Common myeloid progenitor, CD34-positive (primary cell): ENCODE data around the gene UBTD1.

ENCODE experiments used
- CTCF ChIA-PET: fragments of 350-600 bp; sonication (Branson Sonifier 250); formaldehyde crosslinking; loops from one replicate; lab custom pipeline; 2021; ENCODE audit warnings: antibody characterized with exemption; lab: Charles Lee
- POLR2A ChIA-PET: fragments of 350-600 bp; sonication (Branson Sonifier 250); formaldehyde crosslinking; loops from one replicate; lab custom pipeline; 2021; ENCODE audit warnings: antibody characterized with exemption; lab: Charles Lee
- DNase-seq, 3 donors: peaks; one replicate each; pipeline versions ENCODE4 v3.0.0 to v3.0.0-alpha.2; 2013
- H3K27ac ChIP-seq, 2 experiments: 1 replicate in 1 of 2; 2 replicates in 1 of 2; pipeline ENCODE4 v1.7.0; 2013; ENCODE audit warnings: inconsistent platforms in 2 of 2, low read length in 2 of 2, mild to moderate bottlenecking in 2 of 2, low read depth in 1 of 2, moderate library complexity in 1 of 2; ENCODE audit not compliant: severe bottlenecking in 2 of 2, insufficient read depth in 1 of 2, poor library complexity in 1 of 2
- H3K27me3 ChIP-seq, 5 experiments: replicated peaks in 2 of 5; 1 replicate in 3 of 5; 2 replicates in 2 of 5; pipeline versions ENCODE4 v1.6.1 to v1.7.0; 2013; ENCODE audit warnings: low read length in 4 of 5, mild to moderate bottlenecking in 2 of 5, moderate library complexity in 2 of 5, inconsistent platforms in 1 of 5; ENCODE audit not compliant: insufficient read depth in 5 of 5, control insufficient read depth in 4 of 5
- H3K36me3 ChIP-seq, 4 experiments: 1 replicate in 2 of 4; 2 replicates in 2 of 4; pipeline versions ENCODE4 v1.6.1 to v1.7.0; 2013; ENCODE audit warnings: low read length in 3 of 4, control low read depth in 1 of 4, mild to moderate bottlenecking in 1 of 4; ENCODE audit not compliant: control insufficient read depth in 4 of 4, insufficient read depth in 4 of 4
- H3K4me1 ChIP-seq, 4 experiments: 1 replicate in 3 of 4; 2 replicates in 1 of 4; pipeline versions ENCODE4 v1.6.1 to v1.7.1; 2013; ENCODE audit warnings: low read length in 3 of 4, mild to moderate bottlenecking in 3 of 4, control low read depth in 1 of 4, inconsistent platforms in 1 of 4, moderate library complexity in 1 of 4; ENCODE audit not compliant: control insufficient read depth in 4 of 4, insufficient read depth in 4 of 4; ENCODE audit errors: control extremely low read depth in 1 of 4
- H3K4me3 ChIP-seq, 7 experiments: 1 replicate in 4 of 7; 2 replicates in 3 of 7; pipeline versions ENCODE4 v1.5.1 to v1.7.0; 2013; ENCODE audit warnings: mild to moderate bottlenecking in 7 of 7, low read length in 6 of 7, moderate library complexity in 6 of 7, inconsistent platforms in 2 of 7, low read depth in 2 of 7, control low read depth in 1 of 7; ENCODE audit not compliant: insufficient read depth in 4 of 7, control insufficient read depth in 1 of 7; ENCODE audit errors: extremely low read depth in 1 of 7
- H3K9me3 ChIP-seq, 5 experiments: 1 replicate in 4 of 5; 2 replicates in 1 of 5; pipeline versions ENCODE4 v1.6.1 to v1.7.1; 2013; ENCODE audit warnings: low read length in 4 of 5, mild to moderate bottlenecking in 2 of 5, inconsistent platforms in 1 of 5, low read depth in 1 of 5, moderate library complexity in 1 of 5; ENCODE audit not compliant: control insufficient read depth in 4 of 5, insufficient read depth in 2 of 5; ENCODE audit errors: control extremely low read depth in 1 of 5
- WGBS: methylation state at CpG from one replicate; pipeline ENCODE4 v1.1.5; 2013; ENCODE audit not compliant: insufficient coverage; 5-methylcytosine and 5-hydroxymethylcytosine counted together

Gene UBTD1

GRCh38 chr10:97585439-97585811, 86.7 kb downstream of the UBTD1 start:
- Histone ChIP-seq H3K9me3 (no peaks in the 10 kb centered on the region), H3K27ac (no peak overlapping the region), H3K4me3 (no peak overlapping the region), H3K4me1 (no peaks in the 10 kb centered on the region), H3K36me3 (no peaks in the 10 kb centered on the region), H3K27me3 (no peaks in the 10 kb centered on the region)
- ChIA-PET POLR2A (no interaction called here), CTCF (interaction anchor here (1.2 to 2.1 kb wide), 4 partner anchors 11 to 64 kb away, joined by 3 to 5 read pairs (median 4); partner anchors contain the start of gene ANKRD2)
- WGBS: 98% methylated on average over 5 of the region's 5 CpGs
- no peak for DNase-seq

DNA sequence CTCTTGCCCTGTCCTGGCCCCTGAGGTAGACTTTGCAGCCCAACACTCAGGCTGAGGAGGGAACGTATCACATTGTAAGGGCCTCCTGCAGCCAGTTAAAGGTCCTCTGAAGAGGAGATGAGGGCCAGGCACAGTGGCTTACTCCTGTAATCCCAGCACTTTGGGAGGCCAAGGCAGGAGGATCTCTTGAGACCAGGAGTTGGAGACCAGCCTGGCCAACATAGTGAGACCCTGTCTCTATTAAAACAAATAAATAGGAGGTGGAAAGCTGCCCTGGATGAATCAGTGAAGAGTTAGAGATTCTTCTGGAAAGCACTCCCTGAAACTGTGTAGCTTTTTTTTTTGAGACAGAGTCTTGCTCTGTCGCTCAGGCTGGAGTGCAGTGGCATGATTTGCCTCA, 88.5 kb downstream of the UBTD1 start:
- Histone ChIP-seq H3K4me1 (peaks cover 0 to 4% (median 0%) of the 10 kb centered on the region in 4 experiments), H3K36me3 (no peaks in the 10 kb centered on the region), H3K4me3 (no peak overlapping the region), H3K27ac (no peak overlapping the region), H3K9me3 (no peaks in the 10 kb centered on the region), H3K27me3 (no peaks in the 10 kb centered on the region)
- CTCF ChIA-PET: interaction anchor here (1.4 kb wide), 1 partner anchor 91 kb away, joined by 3 read pairs; no protein-coding TSS in a partner anchor
- 67% methylated on average over 2 of the region's 2 CpGs for WGBS
- POLR2A ChIA-PET: no interaction called here
- DNase-seq: no peak

DNA sequence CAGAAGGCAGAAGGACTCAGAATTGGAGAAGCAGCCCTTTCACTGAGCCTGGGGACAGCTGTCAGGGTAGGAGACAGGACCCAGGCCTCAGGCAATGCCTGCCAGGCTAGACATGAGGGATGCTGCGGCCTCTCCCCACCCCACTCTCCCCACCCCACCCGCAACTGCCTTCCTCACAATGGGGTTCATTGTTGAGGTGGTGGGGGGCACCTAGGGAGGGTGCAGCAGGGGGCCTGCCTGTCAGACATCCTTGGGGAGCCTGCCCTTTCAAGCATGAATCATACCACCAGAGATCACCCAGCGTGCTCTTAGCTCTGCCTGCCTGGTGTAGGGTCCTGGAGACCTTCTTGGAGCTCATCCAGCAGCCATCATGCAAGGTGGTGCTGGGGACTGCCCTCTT, 90.8 kb downstream of the UBTD1 start, which contains the start of gene C10orf62:
Gene C10orf62, plus strand, starts transcription at position 243 of the 400 bp plus-strand sequence. CDS start 177 bp downstream, outside the sequence.
- WGBS: 40% methylated on average over 1 of the region's 3 CpGs
- peaks cover 0 to 4% (median 0%) of the 10 kb centered on the region in 4 experiments for H3K4me1 ChIP-seq
- no peaks in the 10 kb centered on the region for H3K9me3 ChIP-seq
- H3K4me3 ChIP-seq: no peak within 1 kb of the TSS
- H3K36me3 ChIP-seq: no peaks in the 10 kb centered on the region
- POLR2A ChIA-PET: no interaction called here
- no peak for DNase-seq
- H3K27ac ChIP-seq: no peak within 1 kb of the TSS
- CTCF ChIA-PET: interaction anchor here (0.9 to 2.3 kb wide), 2 partner anchors 9 to 18 kb away, joined by 3 to 5 read pairs; no protein-coding TSS in a partner anchor
- no peaks in the 10 kb centered on the region for H3K27me3 ChIP-seq

GRCh38 chr10:97590082-97590747, 91.5 kb downstream of the UBTD1 start:
- CTCF ChIA-PET: interaction anchor here (0.9 to 2.3 kb wide), 2 partner anchors 10 to 19 kb away, joined by 3 to 5 read pairs; no protein-coding TSS in a partner anchor
- no peak for DNase-seq
- peaks cover 0 to 4% (median 0%) of the 10 kb centered on the region in 4 experiments for H3K4me1 ChIP-seq
- 94% methylated on average over 9 of the region's 15 CpGs for WGBS
- H3K27ac ChIP-seq: no peak overlapping the region
- H3K27me3 ChIP-seq: no peaks in the 10 kb centered on the region
- no peaks in the 10 kb centered on the region for H3K36me3 ChIP-seq
- POLR2A ChIA-PET: no interaction called here
- no peak overlapping the region for H3K4me3 ChIP-seq
- no peaks in the 10 kb centered on the region for H3K9me3 ChIP-seq

DNA sequence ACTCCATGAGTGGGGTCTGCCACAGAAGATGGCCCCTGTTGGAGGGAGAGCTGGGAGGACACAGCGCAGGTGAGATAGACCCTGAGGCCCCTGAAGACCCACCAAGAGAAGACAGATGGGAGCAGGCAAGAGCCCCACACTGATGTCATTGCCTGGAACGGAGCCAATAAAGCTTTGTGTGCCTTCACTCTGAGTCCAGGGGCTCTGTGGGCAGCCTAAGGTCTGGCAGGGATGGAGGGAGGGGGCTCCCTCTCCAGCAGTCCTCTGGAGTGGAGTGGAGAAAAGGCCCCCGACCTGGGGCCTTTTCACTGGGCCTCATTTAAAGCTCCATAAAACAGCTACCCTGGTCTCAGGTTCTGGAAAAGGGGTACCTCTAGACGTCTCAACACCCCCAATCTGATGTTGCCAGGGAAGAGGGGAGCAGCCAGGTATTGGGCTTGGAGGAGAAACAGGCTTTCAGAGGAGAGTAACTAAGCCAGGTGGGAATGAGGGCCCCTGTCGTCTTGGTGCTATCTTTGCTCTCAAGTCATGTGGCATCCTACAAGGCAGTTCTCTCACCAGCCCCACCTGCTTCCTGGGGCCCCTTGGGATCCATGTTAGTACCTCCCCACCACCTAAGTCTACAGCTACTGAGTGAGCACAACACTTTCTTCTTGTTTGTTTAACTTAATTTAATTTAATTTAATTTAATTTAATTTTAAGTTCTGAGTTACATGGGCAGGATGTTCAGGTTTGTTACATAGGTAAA, 92.2 kb downstream of the UBTD1 start:
- ChIA-PET POLR2A (interaction anchor here (0.6 kb wide), 1 partner anchor 93 kb away, joined by 6 read pairs; no protein-coding TSS in a partner anchor), CTCF (interaction anchor here (0.6 to 2.3 kb wide), 3 partner anchors 20 to 259 kb away, joined by 3 to 5 read pairs (median 3); partner anchors contain the start of gene GOLGA7B)
- WGBS: 76% methylated on average over 4 of the region's 5 CpGs
- Histone ChIP-seq H3K27me3 (no peaks in the 10 kb centered on the region), H3K4me3 (no peak overlapping the region), H3K9me3 (no peaks in the 10 kb centered on the region), H3K27ac (no peak overlapping the region), H3K36me3 (no peaks in the 10 kb centered on the region), H3K4me1 (peaks cover 0 to 4% (median 0%) of the 10 kb centered on the region in 4 experiments)
- no peak for DNase-seq

DNA sequence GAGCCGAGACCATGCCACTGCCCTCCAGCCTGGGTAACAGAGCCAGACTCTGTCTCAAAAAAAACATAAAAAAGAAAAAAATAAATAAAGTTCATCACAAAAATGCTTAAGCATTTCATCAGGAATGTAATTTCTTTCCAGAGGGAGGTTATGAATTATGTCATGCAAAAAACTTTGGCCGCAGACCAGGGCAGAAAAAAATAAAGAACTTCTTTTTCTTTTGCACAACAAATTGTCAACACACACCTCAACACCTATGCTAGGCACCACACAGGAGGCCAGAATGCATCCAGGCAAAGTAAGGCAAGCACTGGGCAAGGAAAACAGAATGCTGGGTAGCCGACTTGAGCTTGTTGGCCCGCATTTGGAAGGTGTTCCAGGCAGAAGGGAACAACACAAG, 94.7 kb downstream of the UBTD1 start:
- Histone ChIP-seq H3K9me3 (no peaks in the 10 kb centered on the region), H3K27ac (no peak overlapping the region), H3K4me1 (peaks cover 0 to 6% (median 0%) of the 10 kb centered on the region in 4 experiments), H3K27me3 (no peaks in the 10 kb centered on the region), H3K36me3 (no peaks in the 10 kb centered on the region), H3K4me3 (no peak overlapping the region)
- CTCF ChIA-PET: no interaction called here
- no peak for DNase-seq
- POLR2A ChIA-PET: no interaction called here
- WGBS: 88% methylated on average over 2 of the region's 4 CpGs
